ENCODE measurements around the gene SSC5D. TPM values are rescaled to one million over a fixed set of nuclear protein-coding genes. Genes with fewer than 3 reads are reported as not detected.

The SSC5D gene
- total and polyA plus RNA-seq, 10 of the 15 experiments (the other 5 are each of a cell fraction or from before 2014, with no cell fraction given): 0.03 to 0.13 (median 0.05) TPM; not detected in 4

DNA sequence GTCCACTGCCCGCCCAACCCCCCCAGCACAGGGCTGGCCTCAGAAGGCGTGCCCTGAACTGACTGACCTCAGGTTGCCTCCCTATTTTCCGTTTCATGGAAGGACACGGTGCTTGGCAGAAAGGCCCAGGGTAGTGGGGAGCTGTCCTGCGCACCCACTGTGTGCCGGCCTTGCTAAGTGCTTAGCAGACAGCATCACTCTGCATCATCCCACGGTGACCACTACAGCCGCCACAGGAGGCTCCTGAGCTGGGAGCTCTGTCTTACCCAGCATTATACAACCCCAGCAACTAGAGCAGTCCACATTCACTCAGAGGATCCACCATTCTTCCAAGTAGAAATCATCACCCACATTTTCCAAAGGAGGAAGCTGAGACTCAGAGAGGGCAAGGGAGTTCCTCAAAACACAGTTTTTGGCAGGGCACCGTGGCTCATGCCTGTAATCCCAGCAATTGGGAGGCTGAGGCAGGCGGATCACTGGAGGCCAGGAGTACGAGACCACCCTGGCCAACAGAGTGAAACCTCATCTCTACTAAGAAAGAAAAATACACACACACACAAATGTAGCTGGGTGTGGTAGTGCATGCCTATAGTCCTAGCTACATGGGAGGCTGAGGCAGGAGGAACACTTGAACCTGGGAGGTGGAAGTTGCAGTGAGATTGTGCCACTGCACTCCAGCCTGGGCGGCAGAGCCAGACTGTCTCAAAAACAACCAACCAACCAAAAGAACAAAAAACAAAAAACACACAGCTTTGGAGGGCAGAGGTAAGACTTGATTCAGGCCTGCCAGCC, 47.1 kb downstream of the SSC5D start:
- POLR2A ChIA-PET: no interaction called here
- no peak overlapping the region for H3K4me2 ChIP-seq (ENCODE audit: control insufficient read depth, insufficient read depth)
- no peak overlapping the region for H3K27ac ChIP-seq (ENCODE audit: control insufficient read depth, insufficient read depth)
- SMC1A ChIA-PET (ENCODE audit: uncharacterized antibody, unreplicated experiment): interaction anchor here (1.0 kb wide), 1 partner anchor 21 kb away, joined by 4 read pairs; no protein-coding TSS in a partner anchor
- H2AFZ ChIP-seq (ENCODE audit: control insufficient read depth, low read depth, low read length): no peak overlapping the region
- H3K9ac ChIP-seq (ENCODE audit: control insufficient read depth, insufficient read depth, low read length): no peak overlapping the region
- FAIRE-seq (no peak), ATAC-seq (no peak), DNase-seq (ENCODE audit: low read depth, low spot score) (no peak)
- BruUV-seq (replicated peaks): no TSS peak
- no peaks in the 10 kb centered on the region for H3K4me1 ChIP-seq (ENCODE audit: control insufficient read depth, insufficient read depth, low read length)
- H3K4me3 ChIP-seq: no peak overlapping the region
- H3K36me3 ChIP-seq (ENCODE audit: control insufficient read depth in 2 of 2, insufficient read depth in 2 of 2, low read length in 1 of 2): no peaks in the 10 kb centered on the region
- no peaks in the 10 kb centered on the region for H3K27me3 ChIP-seq (replicated peaks in 1 of 2; ENCODE audit: control insufficient read depth in 2 of 2, insufficient read depth in 2 of 2, low read length in 1 of 2)
- intact Hi-C loops (cut with micrococcal nuclease; ENCODE audit: unreplicated experiment): no loop called here
- no peak for TF ChIP-seq HDAC6 (IDR thresholded peaks at IDR 0.05; ENCODE audit: unreplicated experiment)
- TF ChIP-seq, protein P1, sequence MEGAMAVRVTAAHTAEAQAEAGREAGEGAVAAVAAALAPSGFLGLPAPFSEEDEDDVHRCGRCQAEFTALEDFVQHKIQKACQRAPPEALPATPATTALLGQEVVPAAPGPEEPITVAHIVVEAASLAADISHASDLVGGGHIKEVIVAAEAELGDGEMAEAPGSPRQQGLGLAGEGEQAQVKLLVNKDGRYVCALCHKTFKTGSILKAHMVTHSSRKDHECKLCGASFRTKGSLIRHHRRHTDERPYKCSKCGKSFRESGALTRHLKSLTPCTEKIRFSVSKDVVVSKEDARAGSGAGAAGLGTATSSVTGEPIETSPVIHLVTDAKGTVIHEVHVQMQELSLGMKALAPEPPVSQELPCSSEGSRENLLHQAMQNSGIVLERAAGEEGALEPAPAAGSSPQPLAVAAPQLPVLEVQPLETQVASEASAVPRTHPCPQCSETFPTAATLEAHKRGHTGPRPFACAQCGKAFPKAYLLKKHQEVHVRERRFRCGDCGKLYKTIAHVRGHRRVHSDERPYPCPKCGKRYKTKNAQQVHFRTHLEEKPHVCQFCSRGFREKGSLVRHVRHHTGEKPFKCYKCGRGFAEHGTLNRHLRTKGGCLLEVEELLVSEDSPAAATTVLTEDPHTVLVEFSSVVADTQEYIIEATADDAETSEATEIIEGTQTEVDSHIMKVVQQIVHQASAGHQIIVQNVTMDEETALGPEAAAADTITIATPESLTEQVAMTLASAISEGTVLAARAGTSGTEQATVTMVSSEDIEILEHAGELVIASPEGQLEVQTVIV (IDR thresholded peaks at IDR 0.05; ENCODE audit: borderline replicate concordance, partially characterized antibody): no peak
- no peak for TF ChIP-seq NR2C2 (IDR thresholded peaks at IDR 0.05; ENCODE audit: borderline replicate concordance, control insufficient read depth, insufficient read length, low read depth)
- 39% methylated on average over 12 of the region's 12 CpGs for WGBS (ENCODE audit: insufficient coverage, insufficient replicate concordance, low lambda C conversion rate, missing lambda C conversion rate)
- in situ Hi-C loops (cut with MboI): no loop called here
- RAD21 ChIA-PET (ENCODE audit: unreplicated experiment): interaction anchor here (0.6 kb wide), 1 partner anchor 403 kb away, joined by 3 read pairs; no protein-coding TSS in a partner anchor
- CTCF ChIA-PET: no interaction called here
- H3K9me3 ChIP-seq (replicated peaks; ENCODE audit: control insufficient read depth, insufficient read depth, low read length): no peaks in the 10 kb centered on the region
- H4K20me1 ChIP-seq (ENCODE audit: control insufficient read depth, insufficient read depth): no peaks in the 10 kb centered on the region
- H3K79me2 ChIP-seq (ENCODE audit: control insufficient read depth, insufficient read depth, low read length): no peaks in the 10 kb centered on the region

All from GM12878 (cell line).